Heart left ventricle (tissue), 16 donors: ENCODE measurements around the gene VGLL4. TPM values are rescaled to one million over a fixed set of nuclear protein-coding genes. Genes with fewer than 3 reads are reported as not detected.
A peak's percentile ranks its signal among the peaks of the same experiment; 100 is the strongest.

Experiments used
- ATAC-seq, 4 donors: fragments of 200-7000 bp; cut with Tn5 transposase; one replicate each; pipeline ENCODE4 v1.9.1; 2020 to 2022; ENCODE audit warnings: moderate library complexity in 4 of 4, mild to moderate bottlenecking in 3 of 4, moderate number of reproducible peaks in 1 of 4
- DNase-seq, 5 donors: peaks; one replicate each; pipeline ENCODE4 v3.0.0-alpha.2; 2020
- H3K27ac ChIP-seq, 12 donors: fragments of 200-600 bp; sonication (generic) in 4 of 12; one replicate each; pipeline versions ENCODE4 v1.5.0 to v1.8.0; 2016 to 2022; ENCODE audit warnings: mild to moderate bottlenecking in 2 of 12
- H3K27me3 ChIP-seq, 9 donors: fragments of 200-600 bp; sonication (generic) in 2 of 9; one replicate each; pipeline versions ENCODE4 v1.5.1 to v1.8.0; 2016 to 2022; ENCODE audit warnings: mild to moderate bottlenecking in 3 of 9
- H3K36me3 ChIP-seq, 9 donors: fragments of 200-600 bp; sonication (generic) in 2 of 9; one replicate each; pipeline versions ENCODE4 v1.5.0 to v1.8.0; 2018 to 2022; ENCODE audit warnings: mild to moderate bottlenecking in 2 of 9
- H3K4me1 ChIP-seq, 12 donors: fragments of 200-600 bp; sonication (generic) in 4 of 12; one replicate each; pipeline versions ENCODE4 v1.5.0 to v1.8.0; 2016 to 2022; ENCODE audit warnings: mild to moderate bottlenecking in 3 of 12
- H3K4me3 ChIP-seq, 12 donors: fragments of 200-600 bp; sonication (generic) in 4 of 12; one replicate each; pipeline versions ENCODE4 v1.5.0 to v1.8.0; 2017 to 2022; ENCODE audit warnings: mild to moderate bottlenecking in 9 of 12, moderate library complexity in 4 of 12
- H3K9me3 ChIP-seq, 12 donors: fragments of 200-600 bp; sonication (generic) in 4 of 12; one replicate each; pipeline versions ENCODE4 v1.5.0 to v1.8.0; 2016 to 2022; ENCODE audit warnings: mild to moderate bottlenecking in 1 of 12
- POLR2A ChIP-seq, 2 donors: fragments of 450-650 bp; IDR thresholded peaks; one replicate each; pipeline ENCODE4 v1.6.1; 2017; ENCODE audit warnings: antibody characterized with exemption in 2 of 2, mild to moderate bottlenecking in 2 of 2, moderate library complexity in 2 of 2
- WGBS, 4 donors: extraction: QIAGEN DNeasy Blood & Tissue Kit in 2 of 4; methylation state at CpG; one replicate each; pipeline versions ENCODE4 v1.1.5 to v1.1.7; 2013 to 2018; 5-methylcytosine and 5-hydroxymethylcytosine counted together
- intact Hi-C, 10 donors: fragments of 100-400 bp; cut with DNase I; formaldehyde crosslinking; loops; one replicate each; pipeline versions ENCODE4 v1.11.1 to v1.14.2; 2022
- polyA plus RNA-seq, 2 donors: library from polyadenylated mRNA; stranded (reverse); fragments of 200-250 nt; gene quantifications; one replicate each; pipeline ENCODE4 v1.2.3, GENCODE V29; 2013
- total RNA-seq, 9 donors: library from RNA; depleted of rRNA in 2 of 9; stranded (reverse); fragments of >200 nt in 2 of 9; fragmentation: NEBNext Ultra II Directional in 3 of 9; extraction: Animal tissue kit (Norgen Biotek cat#: 25700) in 3 of 9; gene quantifications; one replicate each; pipeline versions ENCODE4 v1.1.0 to v1.2.4, GENCODE V29; 2016 to 2023
- TF ChIP-seq, protein P1 (sequence below), 12 donors: fragments of 200-600 bp; sonication (generic) in 4 of 12; IDR thresholded peaks; one replicate each; pipeline versions ENCODE4 v1.5.0 to v1.8.0; 2018 to 2022; ENCODE audit warnings: antibody characterized with exemption in 12 of 12, mild to moderate bottlenecking in 5 of 12
- donor health status: ischemic (EF 13 %, LVEDD 7.1; RV severe dilation, severe dysfunction).
- donor health status: healthy with polysubstance abuse.
- donor health status: DM: no; HTN: yes; CAD: no.
- donor health status: DM: no; HTN: no; CAD: no.
- donor health status: ischemic (EF 25% LVEDD 6.9; RV normal size, moderate dysfunction).
- donor health status: ischemic (EF 25% LVEDD 5.7; RV mildly dilated, moderate dysfunction).
- donor health status: healthy.
- donor health status: DM: yes; HTN: yes; CAD: no.
- donor health status: ischemic (EF 35%, LVEDD 5.7; RV mildly dilated, moderate dysfunction).
- donor health status: nonischemic (EF 11% LVEDD 7.7; RV severe dilation, severe dysfunction).
- donor health status: DM: yes; HTN: yes; CAD: no.
- donor health status: PGD.
- donor health status: ischemic (EF 29% LVEDD 5.4; RV normal size, mild dysfunction).
- donor health status: nonischemic (EF 23%, LVEDD 6.1; RV moderate dilation, normal function).

Gene VGLL4
- total and polyA plus RNA-seq, 11 donors: 24.0 to 40.4 (median 27.0) TPM

DNA sequence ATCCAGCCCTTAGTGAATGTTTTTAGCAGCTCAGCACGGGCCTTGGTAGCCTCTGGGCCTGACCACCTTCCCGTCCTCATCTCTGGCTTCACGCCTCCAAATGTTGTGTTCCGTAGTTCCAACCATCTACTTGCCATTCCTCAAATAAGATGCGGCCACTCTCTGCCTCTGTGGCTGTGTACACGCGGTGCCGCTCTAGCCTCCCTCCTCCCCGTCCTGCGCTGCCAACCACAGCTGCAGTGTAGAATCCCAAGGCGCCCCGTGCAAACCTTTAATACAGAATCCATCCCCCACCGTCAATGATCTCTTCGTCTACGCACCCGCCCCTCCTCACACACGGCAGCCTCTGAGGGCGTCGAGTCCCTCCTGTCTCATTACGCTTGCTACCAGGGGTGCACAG is 77.2 kb downstream of the VGLL4 start:
- peak overlapping the region in 2 of 12 donors; percentile 78 to 85 for H3K27ac ChIP-seq
- peaks cover 9 to 99% (median 79%) of the 10 kb centered on the region in 12 donors for H3K4me1 ChIP-seq
- DNase-seq (peak in 1 of 5 donors; percentile 33), ATAC-seq (no peak)
- no peaks in the 10 kb centered on the region for H3K27me3 ChIP-seq
- no peak overlapping the region for H3K4me3 ChIP-seq
- TF ChIP-seq, protein P1, sequence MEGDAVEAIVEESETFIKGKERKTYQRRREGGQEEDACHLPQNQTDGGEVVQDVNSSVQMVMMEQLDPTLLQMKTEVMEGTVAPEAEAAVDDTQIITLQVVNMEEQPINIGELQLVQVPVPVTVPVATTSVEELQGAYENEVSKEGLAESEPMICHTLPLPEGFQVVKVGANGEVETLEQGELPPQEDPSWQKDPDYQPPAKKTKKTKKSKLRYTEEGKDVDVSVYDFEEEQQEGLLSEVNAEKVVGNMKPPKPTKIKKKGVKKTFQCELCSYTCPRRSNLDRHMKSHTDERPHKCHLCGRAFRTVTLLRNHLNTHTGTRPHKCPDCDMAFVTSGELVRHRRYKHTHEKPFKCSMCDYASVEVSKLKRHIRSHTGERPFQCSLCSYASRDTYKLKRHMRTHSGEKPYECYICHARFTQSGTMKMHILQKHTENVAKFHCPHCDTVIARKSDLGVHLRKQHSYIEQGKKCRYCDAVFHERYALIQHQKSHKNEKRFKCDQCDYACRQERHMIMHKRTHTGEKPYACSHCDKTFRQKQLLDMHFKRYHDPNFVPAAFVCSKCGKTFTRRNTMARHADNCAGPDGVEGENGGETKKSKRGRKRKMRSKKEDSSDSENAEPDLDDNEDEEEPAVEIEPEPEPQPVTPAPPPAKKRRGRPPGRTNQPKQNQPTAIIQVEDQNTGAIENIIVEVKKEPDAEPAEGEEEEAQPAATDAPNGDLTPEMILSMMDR (IDR thresholded peaks at IDR 0.05): no peak
- intact Hi-C loops: loop anchor here in 7 of 10 donors (5.0 to 10.0 kb wide), 5 partner anchors 36 to 182 kb away; partner anchors contain the start of gene VGLL4 (in 5 of the 7)
- 91 to 98% (median 95%) methylated on average over 20 of the region's 20 CpGs for WGBS, 4 donors
- H3K9me3 ChIP-seq: no peaks in the 10 kb centered on the region
- H3K36me3 ChIP-seq: peaks cover 0 to 52% (median 30%) of the 10 kb centered on the region in 9 donors

DNA sequence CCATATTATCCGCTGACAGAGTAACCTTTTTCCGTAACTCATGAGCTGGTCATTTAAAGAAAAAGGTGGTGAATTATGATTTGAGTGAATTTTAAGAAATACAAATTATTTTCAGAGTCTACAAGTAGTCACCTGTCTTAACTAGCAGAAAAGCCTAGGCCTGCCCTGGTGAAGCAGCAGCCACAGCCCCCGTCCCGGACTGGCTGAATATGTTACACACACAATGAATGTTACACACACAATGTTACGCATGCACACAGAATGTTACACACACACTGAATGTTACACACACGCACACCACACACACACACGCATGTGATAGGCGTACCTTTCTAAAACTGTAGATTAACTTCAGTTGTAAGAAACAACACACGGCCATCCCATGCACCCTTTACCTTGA is 77.8 kb downstream of the VGLL4 start:
- WGBS, 4 donors: 92 to 96% (median 95%) methylated on average over 9 of the region's 9 CpGs
- H3K27ac ChIP-seq: peak overlapping the region in 7 of 12 donors; percentile 38 to 78 (median 65)
- no peak for DNase-seq

DNA sequence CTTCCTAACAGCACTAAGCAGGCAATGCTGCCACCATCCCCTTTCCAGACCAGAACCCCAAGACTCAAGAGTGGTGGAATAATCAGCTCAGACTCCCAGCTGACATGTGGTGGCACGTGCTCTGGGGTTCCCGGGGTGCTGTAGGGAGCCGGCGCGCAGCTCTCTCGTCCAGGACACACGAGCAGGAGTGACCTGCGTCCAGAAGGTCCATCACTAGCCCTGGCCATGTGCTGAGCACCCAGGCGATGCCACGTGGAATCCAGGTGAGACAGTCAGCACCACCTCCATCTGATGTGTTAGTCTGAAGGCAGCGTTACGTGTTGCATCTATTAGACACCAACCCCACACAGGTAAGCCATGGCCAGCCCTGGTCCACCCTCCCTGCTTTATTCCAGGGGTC is 78.2 kb downstream of the VGLL4 start:
- ATAC-seq (no peak), DNase-seq (no peak)
- 77 to 90% (median 82%) methylated on average over 4 to 12 of the region's 12 CpGs for WGBS, 4 donors

More for the DNA sequence above, 77.8 kb downstream of the VGLL4 start:
- intact Hi-C loops: loop anchor here in 7 of 10 donors (5.0 to 10.0 kb wide), 5 partner anchors 36 to 181 kb away; partner anchors contain the start of gene VGLL4 (in 5 of the 7)
- H3K4me1 ChIP-seq: peaks cover 9 to 100% (median 81%) of the 10 kb centered on the region in 12 donors
- no peak overlapping the region for H3K4me3 ChIP-seq
- no peak for ATAC-seq
- peaks cover 0 to 52% (median 30%) of the 10 kb centered on the region in 9 donors for H3K36me3 ChIP-seq
- no peaks in the 10 kb centered on the region for H3K27me3 ChIP-seq
- no peak for TF ChIP-seq POLR2A (IDR thresholded peaks at IDR 0.05)
- TF ChIP-seq, protein P1 (IDR thresholded peaks at IDR 0.05): no peak
- H3K9me3 ChIP-seq: no peaks in the 10 kb centered on the region

DNA sequence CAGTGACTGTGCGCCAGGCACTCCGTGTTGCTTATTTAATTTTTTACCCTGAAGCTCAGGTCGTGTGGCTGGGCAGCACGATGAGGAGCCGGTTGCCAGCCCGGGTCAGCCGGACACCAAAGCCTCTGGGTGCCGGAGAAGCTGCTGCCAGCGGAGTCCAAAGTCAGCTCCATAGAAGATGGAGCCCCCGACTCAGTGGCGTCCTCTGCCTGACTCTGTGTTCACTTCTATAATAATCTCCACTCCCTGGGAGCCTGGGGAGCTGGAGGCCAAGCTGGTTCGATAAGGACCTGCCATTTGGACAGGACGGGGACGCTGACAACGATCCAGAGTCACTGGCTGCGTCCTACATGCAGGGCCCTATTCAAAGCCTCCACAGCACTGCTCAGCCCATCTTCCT is 78.6 kb downstream of the VGLL4 start:
- intact Hi-C loops: loop anchor here in 7 of 10 donors (5.0 to 10.0 kb wide), 5 partner anchors 37 to 180 kb away; partner anchors contain the start of gene VGLL4 (in 5 of the 7)
- Histone ChIP-seq H3K4me3 (peak overlapping the region in 2 of 12 donors; percentile 3 to 10), H3K27me3 (no peaks in the 10 kb centered on the region), H3K4me1 (peaks cover 9 to 100% (median 81%) of the 10 kb centered on the region in 12 donors), H3K9me3 (no peaks in the 10 kb centered on the region), H3K27ac (peak overlapping the region in 11 of 12 donors; percentile 12 to 79 (median 64)), H3K36me3 (peaks cover 0 to 52% (median 30%) of the 10 kb centered on the region in 9 donors)
- 50 to 58% (median 53%) methylated on average over 15 to 16 of the region's 16 CpGs for WGBS, 4 donors
- ATAC-seq: peak; percentile 60 to 76 (median 68)
- TF ChIP-seq, protein P1 (IDR thresholded peaks at IDR 0.05): peak in 8 of 12 donors; percentile 11 to 48 (median 26)
- TF ChIP-seq POLR2A (IDR thresholded peaks at IDR 0.05): no peak
- DNase-seq: peak; percentile 56 to 83 (median 72)

More for the DNA sequence above, 78.2 kb downstream of the VGLL4 start:
- Histone ChIP-seq H3K36me3 (peaks cover 0 to 52% (median 30%) of the 10 kb centered on the region in 9 donors), H3K27me3 (no peaks in the 10 kb centered on the region), H3K27ac (peak overlapping the region in 9 of 12 donors; percentile 17 to 79 (median 65)), H3K9me3 (no peaks in the 10 kb centered on the region), H3K4me1 (peaks cover 9 to 100% (median 81%) of the 10 kb centered on the region in 12 donors), H3K4me3 (no peak overlapping the region)
- TF ChIP-seq, protein P1 (IDR thresholded peaks at IDR 0.05): no peak
- TF ChIP-seq POLR2A (IDR thresholded peaks at IDR 0.05): no peak
- intact Hi-C loops: loop anchor here in 7 of 10 donors (5.0 to 10.0 kb wide), 5 partner anchors 37 to 181 kb away; partner anchors contain the start of gene VGLL4 (in 5 of the 7)
